Measurements from ENCODE around the gene CDR2L.
"Not testable (repeated sequence)": the region's sequence is repeated elsewhere in the genome, so short reads cannot be mapped to it uniquely, and the experiment has no call there.

The CDR2L gene

DNA sequence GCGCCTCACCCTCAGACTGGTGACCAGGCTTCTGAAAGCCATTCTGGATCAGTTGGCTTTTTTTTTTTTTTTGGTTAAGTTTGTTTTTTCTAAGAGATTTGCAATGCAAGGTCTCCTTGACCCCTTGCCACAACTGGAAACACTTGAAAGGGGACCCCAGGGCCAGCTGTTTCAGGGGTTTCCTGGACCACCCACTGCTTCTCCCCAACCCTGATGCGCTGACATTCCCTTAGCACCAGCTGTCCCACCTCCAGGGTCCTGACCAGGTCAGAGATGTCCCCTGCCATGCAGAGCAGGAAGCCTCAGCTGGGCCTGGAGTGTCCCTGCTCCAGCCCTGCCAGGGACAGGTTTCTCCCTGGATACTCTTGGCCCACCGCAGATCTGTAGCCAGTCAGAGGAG is 16.9 kb downstream of the CDR2L start:
- Histone ChIP-seq H3K4me1 (ENCODE audit: insufficient read depth, low read length) (no peaks in the 10 kb centered on the region), H3K9me3 (ENCODE audit: control insufficient read depth, insufficient read depth, low read length) (no peaks in the 10 kb centered on the region), H3K9ac (ENCODE audit: low read depth, low read length) (no peak overlapping the region), H3K36me3 (ENCODE audit: insufficient read depth, low read length) (peaks cover 5% of the 10 kb centered on the region; the same call in 1 of the 2 replicates)

DNA sequence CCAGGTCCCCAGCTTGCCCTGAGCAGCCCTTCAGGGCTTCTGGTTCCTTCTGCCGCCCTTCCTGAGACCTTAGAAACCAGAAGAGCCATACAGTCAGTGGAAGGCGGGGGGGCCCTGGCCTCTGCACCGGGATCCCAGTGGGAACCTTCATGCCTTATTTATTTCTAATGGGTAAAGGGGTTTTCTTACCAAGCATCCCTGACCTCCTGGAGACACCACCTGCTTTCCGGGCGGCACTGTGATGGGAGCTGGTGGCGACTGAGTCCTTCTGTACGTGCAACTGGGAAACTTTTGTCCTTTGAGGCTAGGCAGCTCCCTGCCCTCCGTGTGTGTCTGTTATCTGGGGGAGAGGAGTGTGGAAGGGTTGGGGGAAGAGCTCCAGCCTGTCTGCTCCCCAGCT is 17.9 kb downstream of the CDR2L start:
- Histone ChIP-seq H3K36me3 (ENCODE audit: insufficient read depth, low read length) (peaks cover 5% of the 10 kb centered on the region; the same call in 1 of the 2 replicates), H3K4me1 (ENCODE audit: insufficient read depth, low read length) (no peaks in the 10 kb centered on the region), H3K9ac (ENCODE audit: low read depth, low read length) (no peak overlapping the region), H3K9me3 (ENCODE audit: control insufficient read depth, insufficient read depth, low read length) (no peaks in the 10 kb centered on the region)

DNA sequence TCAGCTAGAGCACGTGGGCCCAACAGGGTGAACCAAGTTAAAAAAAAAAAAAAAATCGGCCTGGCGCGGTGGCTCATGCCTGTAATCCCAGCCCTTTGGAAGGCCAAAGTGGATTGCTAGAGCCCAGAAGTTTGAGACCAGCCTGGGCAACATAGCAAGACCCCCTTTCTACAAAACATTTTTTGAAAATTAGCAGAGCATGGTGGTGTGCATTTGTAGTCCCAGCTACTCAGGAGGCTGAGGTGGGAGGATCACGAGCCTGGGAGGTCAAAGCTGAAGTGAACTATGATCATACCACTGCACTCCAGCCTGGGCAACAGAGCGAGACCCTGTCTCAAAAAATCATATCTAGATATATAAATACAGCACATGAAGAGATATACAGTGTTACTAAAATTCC is 18.7 kb downstream of the CDR2L start:
- not testable (repeated sequence) for H3K9me3 ChIP-seq (ENCODE audit: control insufficient read depth, insufficient read depth, low read length); H3K36me3 ChIP-seq (ENCODE audit: insufficient read depth, low read length); H3K9ac ChIP-seq (ENCODE audit: low read depth, low read length); H3K4me1 ChIP-seq (ENCODE audit: insufficient read depth, low read length)

DNA sequence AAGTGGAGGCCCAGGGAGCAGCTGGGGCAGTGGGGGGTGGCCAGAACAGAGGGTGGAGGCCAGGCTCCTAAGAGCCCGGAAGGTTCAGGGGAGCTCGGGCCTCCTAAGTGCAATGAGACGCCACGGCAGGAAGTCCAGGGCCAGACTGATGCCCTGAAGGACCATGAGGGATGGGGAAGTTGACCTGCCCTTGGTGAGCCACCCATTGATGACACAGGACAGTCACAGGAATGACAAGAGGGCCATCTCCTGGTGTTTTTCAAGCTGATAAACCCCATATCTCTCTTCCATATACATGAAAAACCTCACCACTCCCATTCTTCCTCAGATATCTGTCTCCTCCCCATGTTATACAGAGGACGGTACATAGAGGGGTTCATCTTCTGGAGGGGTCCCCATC is 19.2 kb downstream of the CDR2L start:
- Histone ChIP-seq H3K9me3 (ENCODE audit: control insufficient read depth, insufficient read depth, low read length) (no peaks in the 10 kb centered on the region), H3K9ac (ENCODE audit: low read depth, low read length) (no peak overlapping the region), H3K36me3 (ENCODE audit: insufficient read depth, low read length) (peaks cover under 1% of the 10 kb centered on the region; the same call in 1 of the 2 replicates)

DNA sequence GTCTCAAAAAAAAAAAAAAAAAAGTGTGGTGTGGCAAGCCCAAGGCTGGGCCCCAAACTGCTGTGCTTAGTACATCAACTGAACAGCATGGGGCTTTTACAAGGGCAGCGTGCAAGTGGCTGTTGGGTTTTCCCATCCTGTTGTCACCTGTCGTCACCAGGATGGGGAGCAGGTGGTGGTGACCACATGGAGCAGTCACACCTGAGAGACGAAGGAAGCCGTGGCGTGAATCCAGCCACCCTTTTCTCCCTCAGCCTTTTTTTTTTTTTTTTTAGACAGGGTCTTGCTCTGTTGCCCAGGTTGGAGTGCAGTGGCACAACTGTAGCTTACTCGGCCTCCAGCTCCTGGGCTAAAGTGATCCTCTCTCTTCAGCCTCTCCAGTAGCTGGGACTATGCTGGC is 20.9 kb downstream of the CDR2L start:
- H3K9ac ChIP-seq (ENCODE audit: low read depth, low read length) = no peak overlapping the region
- no peaks in the 10 kb centered on the region for H3K9me3 ChIP-seq (ENCODE audit: control insufficient read depth, insufficient read depth, low read length)

More for the DNA sequence above, 19.2 kb downstream of the CDR2L start:
- H3K4me1 ChIP-seq (ENCODE audit: insufficient read depth, low read length) = peaks cover 6% of the 10 kb centered on the region

GRCh38 chr17:75009139-75009724 is 21.8 kb downstream of the CDR2L start:
- H3K9ac ChIP-seq (ENCODE audit: low read depth, low read length) = no peak overlapping the region
- H3K9me3 ChIP-seq (ENCODE audit: control insufficient read depth, insufficient read depth, low read length) = no peaks in the 10 kb centered on the region
- no peaks in the 10 kb centered on the region for H3K36me3 ChIP-seq (ENCODE audit: insufficient read depth, low read length)
- peaks cover 16% of the 10 kb centered on the region for H3K4me1 ChIP-seq (ENCODE audit: insufficient read depth, low read length)

More for the DNA sequence above, 20.9 kb downstream of the CDR2L start:
- Histone ChIP-seq H3K36me3 (ENCODE audit: insufficient read depth, low read length) (no peaks in the 10 kb centered on the region), H3K4me1 (ENCODE audit: insufficient read depth, low read length) (peaks cover 10% of the 10 kb centered on the region)

DNA sequence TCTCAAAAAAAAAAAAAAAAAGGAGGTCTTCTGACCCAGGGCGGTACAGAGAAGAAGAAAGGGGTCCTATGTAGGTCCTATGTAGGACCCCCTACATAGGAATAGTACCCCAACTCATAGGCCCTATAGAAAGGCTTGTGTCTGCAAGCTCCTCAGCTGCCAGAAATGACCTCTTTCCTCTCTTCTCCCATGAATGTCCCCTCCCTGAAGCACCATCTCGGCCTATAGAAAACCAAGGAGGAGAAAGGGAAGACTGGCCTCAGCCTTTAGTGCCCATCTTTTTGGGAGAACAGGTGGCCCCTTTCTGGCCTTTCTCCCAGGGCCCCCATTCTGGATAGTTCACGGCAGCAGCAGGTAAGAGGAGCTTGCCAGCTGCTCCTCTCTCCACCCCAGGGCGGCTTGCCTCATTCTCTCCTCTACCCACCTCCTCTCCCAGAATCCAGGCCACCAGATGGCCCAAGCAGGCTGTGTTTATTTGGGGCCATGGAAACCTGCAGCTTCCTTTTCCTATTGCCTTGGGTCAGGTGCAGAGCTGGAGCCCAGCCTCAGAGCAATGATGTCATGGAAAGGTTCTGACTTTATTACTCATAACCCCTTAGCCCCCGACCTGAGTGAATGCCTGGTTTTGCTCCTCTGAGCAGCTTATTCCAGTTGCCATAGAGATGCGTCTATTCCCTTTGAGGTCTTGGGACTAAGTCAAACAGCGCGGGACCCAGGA is 23.4 kb downstream of the CDR2L start:
- H3K4me1 ChIP-seq (ENCODE audit: insufficient read depth, low read length) = peaks cover 16% of the 10 kb centered on the region
- H3K36me3 ChIP-seq (ENCODE audit: insufficient read depth, low read length) = no peaks in the 10 kb centered on the region
- H3K9ac ChIP-seq (ENCODE audit: low read depth, low read length) = no peak overlapping the region
- H3K9me3 ChIP-seq (ENCODE audit: control insufficient read depth, insufficient read depth, low read length) = no peaks in the 10 kb centered on the region

- Histone ChIP-seq H3K4me1 (ENCODE audit: insufficient read depth, low read length) (peaks cover 16% of the 10 kb centered on the region), H3K36me3 (ENCODE audit: insufficient read depth, low read length) (no peaks in the 10 kb centered on the region), H3K9ac (ENCODE audit: low read depth, low read length) (peak overlapping the region; percentile 93), H3K9me3 (ENCODE audit: control insufficient read depth, insufficient read depth, low read length) (no peaks in the 10 kb centered on the region)
Measured at GRCh38 chr17:75011401-75012095, 24.1 kb downstream of the CDR2L start.

- Histone ChIP-seq H3K9me3 (ENCODE audit: control insufficient read depth, insufficient read depth, low read length) (no peaks in the 10 kb centered on the region), H3K36me3 (ENCODE audit: insufficient read depth, low read length) (no peaks in the 10 kb centered on the region), H3K4me1 (ENCODE audit: insufficient read depth, low read length) (peaks cover 16% of the 10 kb centered on the region), H3K9ac (ENCODE audit: low read depth, low read length) (peak overlapping the region; percentile 93)
Measured at GRCh38 chr17:75012096-75012345, 24.6 kb downstream of the CDR2L start.

DNA sequence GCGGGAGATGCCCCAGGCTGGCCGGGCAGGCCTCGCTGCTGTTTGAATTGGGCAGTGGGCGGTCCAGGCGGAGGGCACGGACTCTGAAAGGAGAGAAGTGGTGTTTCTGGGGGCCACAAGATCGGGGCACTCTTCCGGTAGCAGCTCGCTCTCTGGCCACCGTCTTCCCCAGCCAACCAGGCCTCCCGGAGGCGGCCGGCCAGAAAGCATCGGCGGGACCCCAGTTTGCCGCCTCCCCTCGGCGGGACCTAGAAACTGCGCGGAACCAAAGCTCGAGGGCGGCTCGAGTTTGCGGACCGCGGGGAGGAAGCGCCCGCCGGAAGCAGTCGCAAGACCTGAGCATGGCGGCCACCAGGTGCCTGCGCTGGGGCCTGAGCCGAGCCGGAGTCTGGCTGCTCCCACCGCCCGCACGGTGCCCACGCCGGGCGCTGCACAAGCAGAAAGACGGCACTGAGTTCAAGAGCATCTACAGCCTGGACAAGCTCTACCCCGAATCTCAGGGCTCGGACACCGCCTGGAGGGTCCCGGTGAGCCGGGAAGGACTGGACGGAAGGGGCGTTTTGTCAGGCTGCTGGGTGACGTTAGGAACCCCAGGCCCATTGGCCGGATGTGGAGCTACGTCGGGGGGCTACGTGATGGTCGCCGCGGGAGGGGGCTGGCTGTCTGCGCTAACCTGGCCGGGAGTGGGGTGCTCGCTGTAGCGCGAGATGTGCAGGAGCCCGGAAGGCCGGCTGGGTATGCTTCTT is 25.1 kb downstream of the CDR2L start, which contains the start of gene MRPL58:
TSS of gene MRPL58 (plus strand) at position 325 of the 746 bp plus-strand sequence. CDS start at position 342, 17 bp downstream.
- H3K9ac ChIP-seq (ENCODE audit: low read depth, low read length) = peak within 1 kb of the TSS; percentile 93
- H3K9me3 ChIP-seq (ENCODE audit: control insufficient read depth, insufficient read depth, low read length) = no peaks in the 10 kb centered on the region
- peaks cover 16% of the 10 kb centered on the region for H3K4me1 ChIP-seq (ENCODE audit: insufficient read depth, low read length)
- no peaks in the 10 kb centered on the region for H3K36me3 ChIP-seq (ENCODE audit: insufficient read depth, low read length)

- H3K4me1 ChIP-seq (ENCODE audit: insufficient read depth, low read length) = peaks cover 16% of the 10 kb centered on the region
- H3K9ac ChIP-seq (ENCODE audit: low read depth, low read length) = peak overlapping the region; percentile 93
- no peaks in the 10 kb centered on the region for H3K36me3 ChIP-seq (ENCODE audit: insufficient read depth, low read length)
- H3K9me3 ChIP-seq (ENCODE audit: control insufficient read depth, insufficient read depth, low read length) = no peaks in the 10 kb centered on the region
Measured at GRCh38 chr17:75013092-75013559, 25.7 kb downstream of the CDR2L start.

DNA sequence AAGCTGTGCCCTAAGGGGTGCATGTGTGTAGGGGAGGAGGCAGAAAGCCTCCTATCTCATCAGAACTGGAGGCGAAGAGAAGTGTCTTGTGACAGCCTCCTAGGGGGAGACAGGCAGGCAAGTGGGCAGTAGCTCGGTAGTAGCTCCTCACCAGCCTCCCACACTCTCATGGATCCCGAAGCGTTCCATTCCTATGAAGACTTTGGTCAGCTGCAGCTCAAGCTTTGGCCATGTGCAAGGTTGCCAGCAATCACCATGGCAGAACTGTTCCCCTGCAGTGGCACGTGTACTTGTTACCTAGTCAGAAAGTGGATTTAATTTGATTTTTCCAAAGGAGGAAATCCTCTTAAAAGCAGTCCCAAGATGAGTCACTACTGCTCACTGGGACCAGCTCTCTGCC is 31.7 kb downstream of the CDR2L start:
- Histone ChIP-seq H3K9ac (ENCODE audit: low read depth, low read length) (no peak overlapping the region), H3K4me1 (ENCODE audit: insufficient read depth, low read length) (no peaks in the 10 kb centered on the region), H3K9me3 (ENCODE audit: control insufficient read depth, insufficient read depth, low read length) (no peaks in the 10 kb centered on the region), H3K36me3 (ENCODE audit: insufficient read depth, low read length) (peaks cover 13% of the 10 kb centered on the region; the same call in 1 of the 2 replicates)

DNA sequence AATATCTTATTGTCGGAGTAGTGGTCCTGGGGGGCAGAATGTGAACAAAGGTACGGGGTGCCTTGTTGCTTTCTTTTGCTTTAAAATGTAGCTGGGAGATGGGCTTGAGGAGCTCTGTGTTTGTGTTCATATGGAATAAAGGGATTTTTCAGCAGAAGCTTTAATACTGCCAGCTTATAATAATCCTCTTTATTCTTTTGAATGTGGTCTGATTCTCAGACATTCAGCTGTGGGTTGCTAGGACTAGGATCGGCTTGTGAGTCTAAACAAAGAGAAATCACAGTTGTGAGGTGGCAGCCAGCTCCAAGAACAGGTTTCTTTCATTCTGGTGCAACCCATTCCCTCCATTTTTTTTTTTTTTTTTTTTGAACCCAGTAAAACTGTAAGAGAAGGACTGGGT is 32.3 kb downstream of the CDR2L start:
- H3K36me3 ChIP-seq (ENCODE audit: insufficient read depth, low read length) = peaks cover 13% of the 10 kb centered on the region; the same call in 1 of the 2 replicates

More for the DNA sequence above, 32.3 kb downstream of the CDR2L start:
- Histone ChIP-seq H3K4me1 (ENCODE audit: insufficient read depth, low read length) (no peaks in the 10 kb centered on the region), H3K9me3 (ENCODE audit: control insufficient read depth, insufficient read depth, low read length) (no peaks in the 10 kb centered on the region), H3K9ac (ENCODE audit: low read depth, low read length) (no peak overlapping the region)
